ENCODE measurements around the gene APLF.

DNA sequence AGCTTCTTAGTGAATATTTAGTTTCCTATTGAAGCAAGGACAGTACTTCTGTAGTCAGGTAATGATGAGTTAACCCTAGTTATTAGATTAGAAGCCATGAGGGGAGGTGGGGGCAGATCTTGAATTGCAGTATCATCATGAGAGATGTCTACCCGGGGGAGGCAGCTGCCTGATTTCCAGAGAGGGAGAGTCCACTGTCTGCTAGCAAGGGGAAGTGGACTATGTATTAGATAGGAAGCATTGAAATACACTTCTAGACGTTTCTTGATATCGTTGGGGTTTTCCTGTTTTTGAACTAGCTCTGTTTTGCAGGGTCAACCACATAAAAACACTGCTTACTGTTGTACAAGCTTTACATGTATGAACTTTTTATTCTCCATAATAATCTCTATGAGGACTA is 38.8 kb downstream of the APLF start:
- TF ChIP-seq, protein P1, sequence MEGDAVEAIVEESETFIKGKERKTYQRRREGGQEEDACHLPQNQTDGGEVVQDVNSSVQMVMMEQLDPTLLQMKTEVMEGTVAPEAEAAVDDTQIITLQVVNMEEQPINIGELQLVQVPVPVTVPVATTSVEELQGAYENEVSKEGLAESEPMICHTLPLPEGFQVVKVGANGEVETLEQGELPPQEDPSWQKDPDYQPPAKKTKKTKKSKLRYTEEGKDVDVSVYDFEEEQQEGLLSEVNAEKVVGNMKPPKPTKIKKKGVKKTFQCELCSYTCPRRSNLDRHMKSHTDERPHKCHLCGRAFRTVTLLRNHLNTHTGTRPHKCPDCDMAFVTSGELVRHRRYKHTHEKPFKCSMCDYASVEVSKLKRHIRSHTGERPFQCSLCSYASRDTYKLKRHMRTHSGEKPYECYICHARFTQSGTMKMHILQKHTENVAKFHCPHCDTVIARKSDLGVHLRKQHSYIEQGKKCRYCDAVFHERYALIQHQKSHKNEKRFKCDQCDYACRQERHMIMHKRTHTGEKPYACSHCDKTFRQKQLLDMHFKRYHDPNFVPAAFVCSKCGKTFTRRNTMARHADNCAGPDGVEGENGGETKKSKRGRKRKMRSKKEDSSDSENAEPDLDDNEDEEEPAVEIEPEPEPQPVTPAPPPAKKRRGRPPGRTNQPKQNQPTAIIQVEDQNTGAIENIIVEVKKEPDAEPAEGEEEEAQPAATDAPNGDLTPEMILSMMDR (IDR thresholded peaks at IDR 0.05; ENCODE audit: low read depth, low read length), result no peak
- TF ChIP-seq POLR2A (IDR thresholded peaks at IDR 0.05; ENCODE audit: extremely low read depth, insufficient read length), result no peak
- no peak for TF ChIP-seq MAX (IDR thresholded peaks at IDR 0.05; ENCODE audit: low read depth, low read length)
